HFF-Myc (cell line): ENCODE results near the gene TFR2.

Source experiments
- DNase-seq: peaks from one replicate; pipeline ENCODE4 v3.0.0-alpha.2; 2011; ENCODE audit warnings: low read depth; ENCODE audit errors: extremely low read depth
- H3K4me3 ChIP-seq: replicated peaks from 2 replicates; pipeline ENCODE4 v1.5.1; 2011; ENCODE audit warnings: low read depth, mild to moderate bottlenecking, control low read depth, low read length
- CTCF ChIP-seq: IDR thresholded peaks from 2 replicates; pipeline ENCODE4 v1.5.1; 2012; ENCODE audit warnings: mild to moderate bottlenecking, low read depth, low read length, control low read depth; ENCODE audit errors: missing control alignments

Gene TFR2

DNA sequence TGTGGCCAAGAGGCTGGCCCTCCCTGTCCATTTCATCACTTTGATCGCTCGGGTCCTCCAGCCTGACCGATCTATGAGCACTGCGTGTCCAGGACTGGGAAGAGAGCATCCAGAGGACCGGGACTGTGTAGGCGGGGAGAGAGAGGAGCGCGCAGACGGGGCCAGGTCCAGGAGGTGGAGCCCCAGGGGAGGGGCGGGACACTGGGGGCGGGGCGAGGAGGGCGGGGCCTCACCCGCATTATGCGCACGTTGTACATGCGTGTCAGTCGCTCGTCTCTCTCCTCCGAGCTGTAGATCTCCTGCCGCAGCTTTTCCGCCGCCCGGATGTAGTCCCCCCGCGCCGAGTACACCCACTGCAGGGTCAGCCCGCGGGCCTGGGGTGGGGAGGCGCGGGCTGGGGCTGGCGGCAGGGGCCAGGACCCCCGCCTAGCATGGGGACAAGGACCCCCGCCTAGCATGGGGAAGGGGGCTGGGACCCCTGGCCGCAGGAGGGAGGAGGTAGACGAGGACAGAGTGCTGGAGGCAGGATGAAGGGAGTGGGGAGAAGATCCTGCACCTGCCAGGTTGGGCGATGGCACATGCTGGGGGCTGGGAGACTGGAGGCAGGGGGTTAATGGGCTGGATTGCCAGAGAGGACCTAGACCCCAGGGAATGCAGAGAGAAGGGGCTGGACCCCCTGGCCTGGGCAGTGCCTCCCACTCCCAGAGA, 14.7 kb downstream of the TFR2 start:
- DNase-seq, result no peak
- no peak for TF ChIP-seq CTCF
- peak overlapping the region; percentile 58 for H3K4me3 ChIP-seq

DNA sequence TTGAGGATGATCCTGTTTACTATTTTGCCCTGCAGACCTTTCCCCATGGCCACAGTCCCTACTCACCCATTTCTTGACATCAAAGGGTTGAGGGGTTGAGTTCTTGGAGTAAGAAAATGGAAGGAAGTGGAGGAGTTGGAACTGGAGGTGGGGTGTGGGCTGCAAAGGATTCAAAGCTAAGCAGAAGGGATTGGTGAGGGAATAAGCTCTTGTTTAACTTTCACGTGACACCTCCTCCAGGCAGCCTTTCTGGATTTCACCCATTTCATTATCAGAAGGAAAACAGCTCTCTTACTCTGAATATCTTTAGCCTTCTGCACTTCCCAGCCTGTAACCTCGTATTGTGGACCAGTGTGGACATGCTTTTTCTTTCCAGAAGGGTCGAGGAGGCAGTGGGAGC, 15.3 kb downstream of the TFR2 start:
- DNase-seq, result no peak
- 0 out of 2 replicates have a peak overlapping the region, but pooled peaks have one; percentile 58 for H3K4me3 ChIP-seq
- TF ChIP-seq CTCF, result no peak

GRCh38 chr7:100623951-100624824, 17.2 kb downstream of the TFR2 start:
- no peak for DNase-seq
- no peak overlapping the region for H3K4me3 ChIP-seq
- no peak for TF ChIP-seq CTCF

DNA sequence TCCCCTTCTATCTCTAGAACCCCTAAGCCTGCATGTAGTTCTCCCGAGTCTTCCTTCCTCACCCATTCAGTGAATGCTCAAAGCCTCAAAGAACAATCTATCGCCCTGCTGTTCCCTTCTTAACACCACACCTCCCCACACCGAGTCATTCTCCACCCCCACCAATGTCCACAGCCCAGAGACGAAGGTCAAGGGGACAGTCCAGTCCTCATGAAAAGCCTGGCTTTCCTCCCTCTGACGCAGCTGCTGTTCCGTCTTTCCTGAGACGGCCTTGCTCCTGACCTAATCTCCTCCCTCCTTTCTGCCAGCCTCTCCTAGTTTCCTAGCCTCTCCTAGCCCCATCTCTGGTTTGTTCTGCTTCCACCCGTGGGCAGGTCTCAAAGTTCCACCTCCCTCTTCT, 19.8 kb downstream of the TFR2 start:
- no peak overlapping the region for H3K4me3 ChIP-seq
- no peak for TF ChIP-seq CTCF
- DNase-seq, result no peak

- no peak for TF ChIP-seq CTCF
- no peak overlapping the region for H3K4me3 ChIP-seq
- DNase-seq, result no peak
Observed at GRCh38 chr7:100620804-100621203, 20.5 kb downstream of the TFR2 start.

- H3K4me3 ChIP-seq, result no peak overlapping the region
- DNase-seq, result no peak
- TF ChIP-seq CTCF, result no peak
Observed at GRCh38 chr7:100620239-100620638, 21.1 kb downstream of the TFR2 start.
